Transverse colon (tissue), 4 donors: Measurements from ENCODE around the gene TMEM144. TPM values are rescaled to one million over a fixed set of nuclear protein-coding genes. Genes with fewer than 3 reads are reported as not detected.
A peak's percentile ranks its signal among the peaks of the same experiment; 100 is the strongest.

Experiments
- DNase-seq: peaks from one replicate; pipeline ENCODE4 v3.0.0-alpha.2; 2019
- H3K27ac ChIP-seq, 4 donors: fragments of 200-600 bp; sonication (generic); 2 replicates each; pipeline ENCODE4 v1.5.1; 2016 to 2018; ENCODE audit warnings: inconsistent platforms in 4 of 4
- H3K27me3 ChIP-seq: fragments of 200-600 bp; sonication (generic); 2 replicates; pipeline ENCODE4 v1.5.1; 2017; ENCODE audit warnings: inconsistent platforms
- H3K36me3 ChIP-seq, 4 donors: fragments of 200-600 bp; sonication (generic); 2 replicates each; pipeline ENCODE4 v1.5.1; 2017 to 2019; ENCODE audit warnings: inconsistent platforms in 4 of 4
- H3K4me1 ChIP-seq, 4 donors: fragments of 200-600 bp; sonication (generic); 2 replicates each; pipeline ENCODE4 v1.5.1; 2017 to 2020; ENCODE audit warnings: inconsistent platforms in 4 of 4
- H3K4me3 ChIP-seq, 4 donors: fragments of 200-600 bp; sonication (generic); 1 replicate in 1 of 4; 2 replicates in 3 of 4; pipeline versions ENCODE4 v1.5.1 to v1.6.1; 2017 to 2019; ENCODE audit warnings: inconsistent platforms in 4 of 4
- H3K9me3 ChIP-seq, 2 donors: fragments of 200-600 bp; sonication (generic); 2 replicates each; pipeline ENCODE4 v1.5.1; 2017 to 2019; ENCODE audit warnings: inconsistent platforms in 2 of 2
- EP300 ChIP-seq: sonication (generic); formaldehyde crosslinking; IDR thresholded peaks from one replicate; pipeline ENCODE4 v1.6.1; 2017; ENCODE audit warnings: antibody characterized with exemption, low read depth
- POLR2A ChIP-seq: fragments of 450-650 bp; IDR thresholded peaks from one replicate; pipeline ENCODE4 v1.6.1; 2016; ENCODE audit warnings: antibody characterized with exemption, mild to moderate bottlenecking, moderate library complexity
- POLR2AphosphoS5 ChIP-seq, 3 donors: sonication (generic); formaldehyde crosslinking; IDR thresholded peaks; one replicate each; pipeline ENCODE4 v1.6.1; 2016; ENCODE audit warnings: antibody characterized with exemption in 3 of 3
- WGBS, 2 donors: methylation state at CpG; one replicate each; pipeline ENCODE4 v1.1.5; 2018; ENCODE audit warnings: low coverage in 1 of 2; 5-methylcytosine and 5-hydroxymethylcytosine counted together
- in situ Hi-C, 4 donors: fragments of 200-750 bp; cut with MboI; loops; one replicate each; pipeline versions ENCODE4 v1.15.0 to v1.15.1; 2017; ENCODE audit warnings: low sequenced_read_pairs in 3 of 4, low pct_ligation_motif_present in 1 of 4, low pct_unique_long_range_greater_than_20kb in 1 of 4
- intact Hi-C: fragments of 100-400 bp; cut with DNase I; formaldehyde crosslinking; loops from one replicate; pipeline ENCODE4 v1.15.1; 2023; ENCODE audit warnings: low total_unique reads
- total RNA-seq, 4 donors: library from RNA; depleted of rRNA; stranded (reverse); fragments of >200 nt; gene quantifications; one replicate each; pipeline ENCODE4 v1.1.0, GENCODE V29; 2016
- TF ChIP-seq, protein P1 (sequence below), 5 experiments: fragments of 200-600 bp in 3 of 5; fragments of 450-650 bp in 2 of 5; sonication (generic) in 3 of 5; IDR thresholded peaks; 1 replicate in 2 of 5; 2 replicates in 3 of 5; pipeline ENCODE4 v1.5.1; 2016 to 2017; ENCODE audit warnings: antibody characterized with exemption in 5 of 5, inconsistent platforms in 3 of 5, mild to moderate bottlenecking in 2 of 5, moderate library complexity in 1 of 5

The TMEM144 gene
- total RNA-seq, 4 donors from 2014 or later = 2.2 to 26.9 (median 21.2) TPM

DNA sequence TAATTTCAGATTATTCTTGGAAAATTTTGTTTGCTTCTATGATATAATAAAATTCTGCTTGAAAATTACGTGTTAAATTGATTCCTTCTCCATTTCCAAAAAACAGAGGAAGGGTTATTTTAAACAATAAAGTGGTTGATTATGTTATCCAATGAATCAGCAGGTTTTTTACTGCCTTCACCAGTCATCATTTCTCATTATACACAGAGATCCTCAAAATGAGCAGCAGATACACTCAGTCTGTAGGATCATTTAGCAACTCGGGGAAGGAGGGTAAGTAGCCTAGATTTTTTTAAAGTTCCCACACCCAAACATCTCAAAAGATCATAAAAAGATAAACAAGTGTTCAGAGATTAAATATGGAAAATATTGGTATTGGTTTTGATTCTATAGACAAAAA lies 6.8 kb upstream of the TMEM144 start:
- in situ Hi-C loops (no loop called here), intact Hi-C loops (no loop called here)
- Histone ChIP-seq H3K36me3 (no peaks in the 10 kb centered on the region), H3K4me1 (no peaks in the 10 kb centered on the region), H3K9me3 (no peaks in the 10 kb centered on the region), H3K27ac (no peak overlapping the region), H3K27me3 (no peaks in the 10 kb centered on the region), H3K4me3 (no peak overlapping the region)
- no peak for DNase-seq
- TF ChIP-seq POLR2A (no peak), EP300 (no peak), POLR2AphosphoS5 (IDR thresholded peaks at IDR 0.05) (no peak)
- TF ChIP-seq, protein P1, sequence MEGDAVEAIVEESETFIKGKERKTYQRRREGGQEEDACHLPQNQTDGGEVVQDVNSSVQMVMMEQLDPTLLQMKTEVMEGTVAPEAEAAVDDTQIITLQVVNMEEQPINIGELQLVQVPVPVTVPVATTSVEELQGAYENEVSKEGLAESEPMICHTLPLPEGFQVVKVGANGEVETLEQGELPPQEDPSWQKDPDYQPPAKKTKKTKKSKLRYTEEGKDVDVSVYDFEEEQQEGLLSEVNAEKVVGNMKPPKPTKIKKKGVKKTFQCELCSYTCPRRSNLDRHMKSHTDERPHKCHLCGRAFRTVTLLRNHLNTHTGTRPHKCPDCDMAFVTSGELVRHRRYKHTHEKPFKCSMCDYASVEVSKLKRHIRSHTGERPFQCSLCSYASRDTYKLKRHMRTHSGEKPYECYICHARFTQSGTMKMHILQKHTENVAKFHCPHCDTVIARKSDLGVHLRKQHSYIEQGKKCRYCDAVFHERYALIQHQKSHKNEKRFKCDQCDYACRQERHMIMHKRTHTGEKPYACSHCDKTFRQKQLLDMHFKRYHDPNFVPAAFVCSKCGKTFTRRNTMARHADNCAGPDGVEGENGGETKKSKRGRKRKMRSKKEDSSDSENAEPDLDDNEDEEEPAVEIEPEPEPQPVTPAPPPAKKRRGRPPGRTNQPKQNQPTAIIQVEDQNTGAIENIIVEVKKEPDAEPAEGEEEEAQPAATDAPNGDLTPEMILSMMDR (IDR thresholded peaks at IDR 0.05) = no peak
- 55 to 71% methylated on average over 2 of the region's 2 CpGs for WGBS, 2 donors

DNA sequence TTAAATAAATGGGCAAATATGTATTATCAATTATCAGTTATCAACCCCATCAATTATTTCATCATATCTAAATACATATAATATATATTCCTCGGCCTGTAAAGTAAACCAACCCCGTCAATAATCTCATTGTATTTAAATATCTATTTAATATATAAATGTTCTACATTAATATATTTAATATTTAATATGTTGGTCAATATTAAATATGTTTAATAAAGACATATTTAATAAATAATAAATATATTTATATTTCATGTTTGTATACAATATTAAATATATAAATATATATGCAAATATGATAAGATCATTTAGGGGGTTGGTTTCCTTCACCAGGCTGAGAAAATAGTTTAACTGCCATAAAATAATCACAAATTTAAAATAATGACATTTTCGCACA lies 6.4 kb upstream of the TMEM144 start:
- intact Hi-C loops = no loop called here
- DNase-seq = no peak
- WGBS, 2 donors = 84 to 96% methylated on average over 3 of the region's 3 CpGs
- Histone ChIP-seq H3K27me3 (no peaks in the 10 kb centered on the region), H3K36me3 (no peaks in the 10 kb centered on the region), H3K9me3 (no peaks in the 10 kb centered on the region), H3K27ac (no peak overlapping the region), H3K4me3 (no peak overlapping the region), H3K4me1 (no peaks in the 10 kb centered on the region)
- TF ChIP-seq EP300 (no peak), POLR2A (no peak), POLR2AphosphoS5 (IDR thresholded peaks at IDR 0.05) (no peak)
- TF ChIP-seq, protein P1 (IDR thresholded peaks at IDR 0.05) = no peak
- in situ Hi-C loops = no loop called here

DNA sequence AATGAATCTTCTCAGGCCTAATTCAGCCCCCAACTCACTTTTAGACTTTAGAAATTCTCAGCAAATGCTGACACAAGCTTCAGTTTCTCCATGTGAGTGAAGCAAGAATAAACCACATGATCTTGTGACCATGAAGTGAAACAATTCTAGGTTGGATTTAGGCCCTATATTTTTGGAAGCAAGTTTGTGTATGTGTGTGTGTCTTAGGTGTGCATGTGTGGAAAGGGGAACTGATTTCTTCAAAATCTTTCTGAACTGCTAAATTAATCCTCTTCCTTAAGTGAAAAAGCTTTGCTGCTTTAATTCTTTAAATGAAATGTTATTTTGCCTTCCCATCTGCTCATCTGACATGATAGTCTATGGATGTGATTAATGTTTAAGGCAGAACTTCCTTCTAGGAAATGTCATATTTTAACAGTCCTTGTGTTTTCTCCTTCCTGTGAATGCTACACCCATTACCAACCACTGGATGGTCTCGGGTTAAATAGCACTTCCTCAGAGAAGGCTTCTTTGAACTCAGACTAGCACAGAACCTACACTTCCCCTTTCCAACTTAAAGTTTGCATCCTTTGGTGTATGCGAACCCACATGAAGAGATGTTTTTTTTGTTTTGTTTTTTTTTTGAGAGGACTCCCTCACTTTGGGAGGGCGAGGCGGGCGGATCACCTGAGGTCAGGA lies 1.2 kb upstream of the TMEM144 start:
- intact Hi-C loops = no loop called here
- 81 to 93% methylated on average over 2 to 5 of the region's 5 CpGs for WGBS, 2 donors

DNA sequence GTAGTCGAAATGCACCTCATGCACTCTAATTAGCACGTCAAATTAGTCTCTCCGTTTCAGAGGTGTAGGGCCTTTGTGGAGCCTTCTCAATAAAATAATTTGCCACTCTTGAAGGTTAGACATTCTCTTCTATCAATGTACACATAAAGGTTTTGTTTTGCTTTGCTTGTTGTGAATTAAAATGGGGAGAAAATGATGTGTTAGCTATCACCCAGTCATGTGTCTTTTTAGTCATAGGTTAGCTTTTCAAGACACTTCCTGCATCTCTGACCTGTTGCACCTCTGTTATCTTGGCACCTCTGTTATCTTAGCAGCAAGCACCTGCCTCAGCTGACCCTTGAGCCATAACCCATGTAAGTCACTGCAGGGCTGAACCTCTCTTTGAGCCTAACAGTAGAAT lies 936 bp downstream of the TMEM144 start:
- intact Hi-C loops (no loop called here), in situ Hi-C loops (no loop called here)
- 39 to 70% methylated on average over 3 of the region's 3 CpGs for WGBS, 2 donors
- peak overlapping the region; percentile 81 to 91 (median 86) for H3K27ac ChIP-seq
- peak; percentile 35 for DNase-seq
- H3K36me3 ChIP-seq = no peaks in the 10 kb centered on the region
- H3K4me3 ChIP-seq = peak overlapping the region in 3 of 4 donors; percentile 32 to 55 (median 37)
- TF ChIP-seq EP300 (no peak), POLR2AphosphoS5 (IDR thresholded peaks at IDR 0.05) (peak in 2 of 3 donors; percentile 33 to 35)
- TF ChIP-seq, protein P1 (IDR thresholded peaks at IDR 0.05) = no peak
- H3K4me1 ChIP-seq = peaks cover 0 to 19% (median 10%) of the 10 kb centered on the region in 4 donors
- no peaks in the 10 kb centered on the region for H3K9me3 ChIP-seq
- H3K27me3 ChIP-seq = no peaks in the 10 kb centered on the region

More for the DNA sequence above, 1.2 kb upstream of the TMEM144 start:
- H3K9me3 ChIP-seq = no peaks in the 10 kb centered on the region
- H3K27me3 ChIP-seq = no peaks in the 10 kb centered on the region
- peaks cover 0 to 19% (median 10%) of the 10 kb centered on the region in 4 donors for H3K4me1 ChIP-seq
- no peak for TF ChIP-seq EP300
- no peak for TF ChIP-seq POLR2A
- H3K27ac ChIP-seq = peak overlapping the region; percentile 81 to 91 (median 86)
- no peak overlapping the region for H3K4me3 ChIP-seq
- H3K36me3 ChIP-seq = no peaks in the 10 kb centered on the region
- DNase-seq = no peak
- in situ Hi-C loops = no loop called here

DNA sequence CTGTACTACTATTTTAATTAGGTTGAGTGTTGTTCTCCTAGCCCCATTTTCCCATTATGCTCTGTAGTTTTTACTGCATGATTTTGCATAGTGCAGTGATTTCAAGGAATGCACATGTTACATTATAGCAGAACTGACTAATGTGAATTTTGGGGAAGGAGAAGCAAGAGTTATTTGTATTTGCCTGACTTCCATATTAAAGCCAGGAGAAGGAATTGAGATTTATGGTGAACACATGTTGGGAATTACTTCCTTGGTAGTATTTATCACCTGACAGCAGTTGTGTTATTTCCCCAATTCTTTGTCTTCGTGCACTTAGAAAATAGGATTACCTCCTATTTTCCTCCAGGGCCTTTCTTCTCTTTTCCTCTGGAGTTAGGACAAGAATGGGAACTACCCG lies 3.2 kb downstream of the TMEM144 start:
- Histone ChIP-seq H3K27ac (no peak overlapping the region), H3K4me1 (peaks cover 0 to 19% (median 10%) of the 10 kb centered on the region in 4 donors), H3K36me3 (no peaks in the 10 kb centered on the region), H3K27me3 (no peaks in the 10 kb centered on the region), H3K9me3 (no peaks in the 10 kb centered on the region), H3K4me3 (no peak overlapping the region)
- intact Hi-C loops = no loop called here
- 77 to 94% methylated on average over 2 of the region's 2 CpGs for WGBS, 2 donors
- no peak for TF ChIP-seq POLR2A
- TF ChIP-seq POLR2AphosphoS5 (IDR thresholded peaks at IDR 0.05) = no peak
- TF ChIP-seq EP300 = no peak
- TF ChIP-seq, protein P1 (IDR thresholded peaks at IDR 0.05) = no peak
- DNase-seq = no peak
- in situ Hi-C loops = no loop called here
